HG03025 (cell line): ENCODE results near the gene IGFBP7.

ENCODE experiments used
- ATAC-seq: cut with Tn5 transposase; IDR thresholded peaks from one replicate; pipeline ENCODE4 v1.9.1; 2021; ENCODE audit warnings: mild to moderate bottlenecking, moderate library complexity; ENCODE audit not compliant: unreplicated experiment, low FRiP score

The IGFBP7 gene

GRCh38 chr4:57109847-57110639, at the start of gene IGFBP7:
Gene IGFBP7, minus strand, starts transcription at chr4:57110385. Its CDS starts 34 bp downstream, at chr4:57110351.
- no peak for ATAC-seq

GRCh38 chr4:57159866-57160265, 49.7 kb upstream of the IGFBP7 start:
- no peak for ATAC-seq

GRCh38 chr4:57158762-57159161, 48.6 kb upstream of the IGFBP7 start:
- ATAC-seq = no peak

- no peak for ATAC-seq
Measured at GRCh38 chr4:57158221-57158620, 48.0 kb upstream of the IGFBP7 start.

GRCh38 chr4:57157596-57158137, 47.5 kb upstream of the IGFBP7 start:
- ATAC-seq = no peak

GRCh38 chr4:57156242-57156990, 46.2 kb upstream of the IGFBP7 start:
- ATAC-seq = no peak

- ATAC-seq = no peak
Measured at GRCh38 chr4:57154926-57155325, 44.7 kb upstream of the IGFBP7 start.

GRCh38 chr4:57154191-57154590, 44.0 kb upstream of the IGFBP7 start:
- no peak for ATAC-seq

GRCh38 chr4:57153207-57153606, 43.0 kb upstream of the IGFBP7 start:
- ATAC-seq = no peak

GRCh38 chr4:57151481-57151880, 41.3 kb upstream of the IGFBP7 start:
- ATAC-seq = no peak

- no peak for ATAC-seq
Measured at GRCh38 chr4:57149833-57150232, 39.6 kb upstream of the IGFBP7 start.

- no peak for ATAC-seq
Measured at GRCh38 chr4:57148831-57149505, 38.8 kb upstream of the IGFBP7 start.

GRCh38 chr4:57148177-57148576, 38.0 kb upstream of the IGFBP7 start:
- no peak for ATAC-seq

GRCh38 chr4:57147335-57148060, 37.3 kb upstream of the IGFBP7 start:
- ATAC-seq = no peak

GRCh38 chr4:57146444-57146843, 36.3 kb upstream of the IGFBP7 start:
- no peak for ATAC-seq

- no peak for ATAC-seq
Measured at GRCh38 chr4:57144466-57144865, 34.3 kb upstream of the IGFBP7 start.

GRCh38 chr4:57139783-57140182, 29.6 kb upstream of the IGFBP7 start:
- no peak for ATAC-seq

GRCh38 chr4:57137261-57137660, 27.1 kb upstream of the IGFBP7 start:
- no peak for ATAC-seq

- no peak for ATAC-seq
Measured at GRCh38 chr4:57136281-57136680, 26.1 kb upstream of the IGFBP7 start.

GRCh38 chr4:57132743-57133137, 22.6 kb upstream of the IGFBP7 start:
- ATAC-seq = no peak
